Chondrocyte (in vitro differentiated cells): ENCODE data around the gene REEP6. TPM values are rescaled to one million over a fixed set of nuclear protein-coding genes. Genes with fewer than 3 reads are reported as not detected.
"Not testable (repeated sequence)": the region's sequence is repeated elsewhere in the genome, so short reads cannot be mapped to it uniquely, and the experiment has no call there.

ENCODE experiments used
- DNase-seq: peaks from one replicate; pipeline ENCODE4 v3.0.0; 2021; ENCODE audit warnings: mixed read lengths, low spot score
- H3K27ac Mint-ChIP-seq: one replicate; pipeline ENCODE4 v1.8.0; 2021; ENCODE audit warnings: mild to moderate bottlenecking, moderate library complexity, mixed read lengths; ENCODE audit not compliant: unreplicated experiment
- H3K27me3 Mint-ChIP-seq: 2 replicates; pipeline ENCODE4 v1.8.0; 2021; ENCODE audit warnings: low read depth, mixed read lengths
- H3K36me3 Mint-ChIP-seq: 2 replicates; pipeline ENCODE4 v1.8.0; 2021; ENCODE audit warnings: low read depth, mixed read lengths
- H3K4me1 Mint-ChIP-seq: 2 replicates; pipeline ENCODE4 v1.8.0; 2021; ENCODE audit warnings: low read depth, mild to moderate bottlenecking, mixed read lengths
- H3K4me3 Mint-ChIP-seq: one replicate; pipeline ENCODE4 v1.8.0; 2021; ENCODE audit warnings: mild to moderate bottlenecking, moderate library complexity, mixed read lengths; ENCODE audit not compliant: unreplicated experiment
- H3K9me3 Mint-ChIP-seq: 2 replicates; pipeline ENCODE4 v1.8.0; 2021; ENCODE audit warnings: low read depth, mixed read lengths
- total RNA-seq: library from RNA; stranded (reverse); gene quantifications from 3 replicates; pipeline ENCODE4 v1.2.1, GENCODE V29; 2021
- TF ChIP-seq, protein P1 (sequence below): fragments of 200-600 bp; sonication (generic); IDR thresholded peaks from 2 replicates; pipeline ENCODE4 v1.5.0; 2021; ENCODE audit warnings: antibody characterized with exemption, mild to moderate bottlenecking, moderate library complexity

The REEP6 gene
- total RNA-seq, 1 donor from 2014 or later: 2.8 TPM

GRCh38 chr19:1474765-1475351 lies 16.1 kb upstream of the REEP6 start:
- no peak overlapping the region for H3K27ac Mint-ChIP-seq
- no peak for DNase-seq
- peaks cover 23% of the 10 kb centered on the region for H3K4me1 Mint-ChIP-seq
- no peaks in the 10 kb centered on the region for H3K9me3 Mint-ChIP-seq
- H3K4me3 Mint-ChIP-seq: no peak overlapping the region
- peaks cover 4% of the 10 kb centered on the region for H3K36me3 Mint-ChIP-seq
- H3K27me3 Mint-ChIP-seq: peaks cover 2% of the 10 kb centered on the region
- TF ChIP-seq, protein P1, sequence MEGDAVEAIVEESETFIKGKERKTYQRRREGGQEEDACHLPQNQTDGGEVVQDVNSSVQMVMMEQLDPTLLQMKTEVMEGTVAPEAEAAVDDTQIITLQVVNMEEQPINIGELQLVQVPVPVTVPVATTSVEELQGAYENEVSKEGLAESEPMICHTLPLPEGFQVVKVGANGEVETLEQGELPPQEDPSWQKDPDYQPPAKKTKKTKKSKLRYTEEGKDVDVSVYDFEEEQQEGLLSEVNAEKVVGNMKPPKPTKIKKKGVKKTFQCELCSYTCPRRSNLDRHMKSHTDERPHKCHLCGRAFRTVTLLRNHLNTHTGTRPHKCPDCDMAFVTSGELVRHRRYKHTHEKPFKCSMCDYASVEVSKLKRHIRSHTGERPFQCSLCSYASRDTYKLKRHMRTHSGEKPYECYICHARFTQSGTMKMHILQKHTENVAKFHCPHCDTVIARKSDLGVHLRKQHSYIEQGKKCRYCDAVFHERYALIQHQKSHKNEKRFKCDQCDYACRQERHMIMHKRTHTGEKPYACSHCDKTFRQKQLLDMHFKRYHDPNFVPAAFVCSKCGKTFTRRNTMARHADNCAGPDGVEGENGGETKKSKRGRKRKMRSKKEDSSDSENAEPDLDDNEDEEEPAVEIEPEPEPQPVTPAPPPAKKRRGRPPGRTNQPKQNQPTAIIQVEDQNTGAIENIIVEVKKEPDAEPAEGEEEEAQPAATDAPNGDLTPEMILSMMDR: no peak

DNA sequence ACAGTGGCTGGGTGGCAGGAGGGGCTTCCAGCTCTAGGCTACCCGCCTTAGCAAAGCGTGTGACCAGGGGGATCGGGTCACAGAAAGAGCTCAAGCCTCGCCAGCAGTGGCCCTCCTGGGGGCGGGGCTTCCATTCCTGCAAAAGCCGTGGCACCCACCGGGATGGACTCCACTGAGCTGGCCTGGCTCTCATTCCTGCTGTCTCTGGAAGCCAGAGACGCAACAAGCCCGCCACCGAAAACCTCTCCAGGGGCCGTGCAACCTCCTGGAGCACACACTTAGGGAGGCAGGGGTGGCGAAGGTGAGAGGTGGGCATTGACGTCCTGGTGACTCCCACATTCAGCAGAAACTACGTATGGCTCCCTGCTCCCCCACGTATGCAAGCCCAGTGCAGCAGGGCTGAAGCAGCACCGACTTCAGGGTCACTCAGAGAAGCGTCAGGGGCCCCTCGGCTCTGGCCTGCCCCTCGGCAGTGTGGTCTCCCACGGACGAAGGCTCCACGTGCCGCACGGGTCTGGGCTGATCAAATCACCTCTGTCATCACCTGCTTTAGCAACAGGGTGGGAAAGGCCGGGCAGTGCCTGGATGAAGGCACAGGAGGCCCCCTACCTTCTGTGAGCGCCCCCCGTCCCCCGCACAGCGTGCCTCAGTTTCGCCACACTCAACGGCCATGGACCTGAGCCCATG lies 15.1 kb upstream of the REEP6 start:
- DNase-seq: no peak
- Mint-ChIP-seq H3K27ac (no peak overlapping the region), H3K9me3 (no peaks in the 10 kb centered on the region), H3K4me1 (peaks cover 19% of the 10 kb centered on the region), H3K27me3 (no peaks in the 10 kb centered on the region), H3K4me3 (no peak overlapping the region), H3K36me3 (peaks cover 4% of the 10 kb centered on the region)
- TF ChIP-seq, protein P1: no peak

DNA sequence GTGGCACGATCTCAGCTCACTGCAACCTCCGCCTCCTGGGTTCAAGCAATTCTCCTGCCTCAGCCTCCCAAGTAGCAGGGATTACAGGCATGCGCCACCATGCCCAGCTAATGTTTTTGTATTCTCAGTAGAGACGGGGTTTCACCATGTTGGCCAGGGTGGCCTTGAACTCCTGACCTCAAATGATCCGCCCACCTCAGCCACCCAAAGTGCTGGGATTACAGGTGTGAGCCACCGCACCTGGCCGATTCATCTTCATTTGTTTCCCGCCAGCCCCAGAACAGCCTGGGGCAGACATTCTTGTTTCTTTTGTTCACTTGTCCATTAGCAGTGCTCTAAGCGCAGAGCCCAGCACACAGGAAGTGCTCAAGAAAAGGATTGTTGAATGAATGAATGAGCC lies 13.9 kb upstream of the REEP6 start:
- Mint-ChIP-seq H3K4me1 (peaks cover 16% of the 10 kb centered on the region), H3K4me3 (peak overlapping the region; percentile 52)
- not testable (repeated sequence) for H3K27me3 Mint-ChIP-seq, H3K27ac Mint-ChIP-seq, DNase-seq, H3K36me3 Mint-ChIP-seq, H3K9me3 Mint-ChIP-seq

DNA sequence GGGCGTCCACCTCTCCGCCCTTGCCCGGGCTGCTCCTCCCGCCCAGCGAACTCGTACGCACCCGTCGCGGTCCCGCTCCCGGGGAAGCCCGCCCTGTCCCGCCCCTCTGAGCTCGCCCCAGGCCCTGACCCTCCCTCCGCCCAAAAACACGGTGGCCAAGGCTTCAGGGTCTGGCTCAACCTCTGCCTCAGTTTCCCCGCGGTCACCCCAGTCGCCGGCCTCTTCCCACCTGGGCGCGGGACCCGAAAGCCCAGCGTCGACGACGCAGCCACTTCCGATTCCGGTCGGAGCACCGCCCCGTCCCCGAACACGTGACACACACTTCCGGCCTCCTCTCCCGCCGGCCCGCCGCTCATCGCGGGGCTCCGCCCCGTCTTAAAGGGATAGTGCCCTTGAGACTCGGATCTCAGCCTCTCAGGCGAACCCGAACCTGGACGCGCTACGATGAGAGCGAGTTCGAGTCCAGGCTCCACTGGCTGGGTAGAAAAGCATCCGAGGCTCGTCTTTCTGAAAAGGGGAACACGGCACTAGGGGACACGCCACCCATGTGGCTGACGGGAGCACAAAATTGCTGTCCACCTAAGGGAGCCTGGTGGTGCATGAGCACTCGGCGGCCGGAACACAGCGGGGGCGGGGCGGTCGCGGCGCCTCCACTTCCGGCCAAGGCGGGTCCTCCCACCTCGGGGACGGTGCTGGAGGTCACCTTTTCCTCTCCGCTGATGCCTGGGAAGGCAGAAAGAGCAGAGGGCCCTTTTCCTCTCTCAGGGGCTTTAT lies 11.9 kb upstream of the REEP6 start, which contains the start of gene C19orf25:
C19orf25 (minus strand) TSS at position 282 of the 774 bp plus-strand sequence. CDS start 312 bp downstream, outside the sequence.
- H3K27ac Mint-ChIP-seq: peak within 1 kb of the TSS; percentile 97
- H3K9me3 Mint-ChIP-seq: no peaks in the 10 kb centered on the region
- H3K4me3 Mint-ChIP-seq: peak within 1 kb of the TSS; percentile 98
- DNase-seq: peak; percentile 98
- H3K27me3 Mint-ChIP-seq: no peaks in the 10 kb centered on the region
- peaks cover 3% of the 10 kb centered on the region for H3K36me3 Mint-ChIP-seq
- TF ChIP-seq, protein P1: peak; percentile 28
- H3K4me1 Mint-ChIP-seq: peaks cover 16% of the 10 kb centered on the region

- TF ChIP-seq, protein P1: no peak
- Mint-ChIP-seq H3K4me3 (no peak overlapping the region), H3K9me3 (no peaks in the 10 kb centered on the region), H3K4me1 (peaks cover 16% of the 10 kb centered on the region), H3K27me3 (no peaks in the 10 kb centered on the region), H3K36me3 (peaks cover 3% of the 10 kb centered on the region), H3K27ac (no peak overlapping the region)
- DNase-seq: no peak
Observed at GRCh38 chr19:1481224-1481892, 9.6 kb upstream of the REEP6 start.
